Esophagus (tissue), 2 donors: ENCODE data around the gene RUVBL2. TPM values are rescaled to one million over a fixed set of nuclear protein-coding genes. Genes with fewer than 3 reads are reported as not detected.

Experiments
- H3K27ac ChIP-seq, 2 donors: one replicate each; pipeline ENCODE4 v1.5.1; 2013; ENCODE audit warnings: low read depth in 2 of 2, mild to moderate bottlenecking in 2 of 2, inconsistent platforms in 1 of 2, low read length in 1 of 2, moderate library complexity in 1 of 2
- H3K27me3 ChIP-seq, 2 donors: one replicate each; pipeline ENCODE4 v1.6.1; 2013; ENCODE audit warnings: low read length in 2 of 2, control low read depth in 1 of 2, mild to moderate bottlenecking in 1 of 2; ENCODE audit not compliant: insufficient read depth in 2 of 2, control insufficient read depth in 1 of 2
- H3K36me3 ChIP-seq, 2 donors: one replicate each; pipeline ENCODE4 v1.6.1; 2013; ENCODE audit warnings: low read length in 1 of 2; ENCODE audit not compliant: control insufficient read depth in 2 of 2, insufficient read depth in 2 of 2
- H3K4me1 ChIP-seq, 2 donors: one replicate each; pipeline ENCODE4 v1.6.1; 2013; ENCODE audit warnings: low read length in 1 of 2; ENCODE audit not compliant: control insufficient read depth in 2 of 2, insufficient read depth in 2 of 2
- H3K4me3 ChIP-seq, 2 donors: one replicate each; pipeline ENCODE4 v1.5.1; 2013; ENCODE audit warnings: low read length in 2 of 2, mild to moderate bottlenecking in 2 of 2, low read depth in 1 of 2, moderate library complexity in 1 of 2
- H3K9me3 ChIP-seq, 2 donors: one replicate each; pipeline ENCODE4 v1.6.1; 2013; ENCODE audit warnings: mild to moderate bottlenecking in 2 of 2, low read depth in 1 of 2, low read length in 1 of 2, moderate library complexity in 1 of 2; ENCODE audit not compliant: control insufficient read depth in 2 of 2, insufficient read depth in 1 of 2
- WGBS, 2 donors: extraction: QIAGEN DNeasy Blood & Tissue Kit; methylation state at CpG; one replicate each; pipeline ENCODE4 v1.1.7; 2013; 5-methylcytosine and 5-hydroxymethylcytosine counted together
- polyA plus RNA-seq, 2 donors: library from polyadenylated mRNA; stranded (reverse); fragments of 200-250 nt; gene quantifications; one replicate each; pipeline ENCODE4 v1.2.3, GENCODE V29; 2013
- donor health status: healthy with polysubstance abuse.
- donor health status: Bipolar disorder and iron deficiency.

RUVBL2 gene
- polyA plus RNA-seq, 2 donors, result 56.1 to 87.4 TPM

DNA sequence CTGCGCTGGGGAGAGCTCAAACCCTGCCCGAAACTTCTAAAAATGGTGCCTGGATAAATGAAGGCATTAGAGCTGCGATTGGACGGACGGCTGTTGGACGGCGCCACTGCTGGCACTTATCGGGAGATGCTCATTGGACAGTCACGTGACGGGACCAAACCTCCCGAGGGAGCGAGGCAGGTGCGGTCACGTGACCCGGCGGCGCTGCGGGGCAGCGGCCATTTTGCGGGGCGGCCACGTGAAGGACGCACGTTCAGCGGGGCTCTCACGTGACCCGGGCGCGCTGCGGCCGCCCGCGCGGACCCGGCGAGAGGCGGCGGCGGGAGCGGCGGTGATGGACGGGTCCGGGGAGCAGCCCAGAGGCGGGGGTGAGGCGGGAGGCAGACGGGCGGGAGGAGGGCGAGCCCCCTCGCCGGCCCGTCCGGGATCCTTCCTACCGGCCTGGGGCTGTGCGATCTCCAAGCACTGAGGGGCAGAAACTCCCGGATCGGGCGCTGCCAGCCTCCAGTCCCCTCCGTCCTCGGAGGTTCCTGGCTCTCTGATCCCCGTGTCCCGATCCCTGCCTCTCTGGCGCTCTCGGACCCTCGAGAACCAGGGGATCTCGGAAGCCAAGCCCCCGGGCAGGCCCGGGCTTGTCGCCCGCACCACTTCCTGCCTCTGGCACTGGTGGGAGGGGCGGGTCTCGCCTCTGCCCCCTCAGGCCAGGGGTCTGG, 38.9 kb upstream of the RUVBL2 start, which contains the start of gene BAX:
Gene BAX, plus strand, starts transcription at position 281 of the 713 bp plus-strand sequence. Its CDS starts 54 bp downstream, at position 335.
- no peaks in the 10 kb centered on the region for H3K27me3 ChIP-seq
- H3K27ac ChIP-seq, result peak within 1 kb of the TSS; percentile 73 to 83
- no peaks in the 10 kb centered on the region for H3K9me3 ChIP-seq
- H3K4me3 ChIP-seq, result peak within 1 kb of the TSS; percentile 79 to 92
- peaks cover 8 to 10% of the 10 kb centered on the region in 2 donors for H3K4me1 ChIP-seq
- WGBS, 2 donors, result 0% methylated on average over 38 to 71 of the region's 71 CpGs
- peaks cover 0 to 3% of the 10 kb centered on the region in 2 donors for H3K36me3 ChIP-seq

GRCh38 chr19:48955308-48955958, 38.3 kb upstream of the RUVBL2 start:
- H3K27ac ChIP-seq, result peak overlapping the region; percentile 60 to 68
- no peaks in the 10 kb centered on the region for H3K27me3 ChIP-seq
- peaks cover 0 to 3% of the 10 kb centered on the region in 2 donors for H3K36me3 ChIP-seq
- H3K4me3 ChIP-seq, result peak overlapping the region; percentile 79 to 92
- no peaks in the 10 kb centered on the region for H3K9me3 ChIP-seq
- H3K4me1 ChIP-seq, result peaks cover 8 to 10% of the 10 kb centered on the region in 2 donors
- WGBS, 2 donors, result 52 to 55% methylated on average over 16 of the region's 16 CpGs

DNA sequence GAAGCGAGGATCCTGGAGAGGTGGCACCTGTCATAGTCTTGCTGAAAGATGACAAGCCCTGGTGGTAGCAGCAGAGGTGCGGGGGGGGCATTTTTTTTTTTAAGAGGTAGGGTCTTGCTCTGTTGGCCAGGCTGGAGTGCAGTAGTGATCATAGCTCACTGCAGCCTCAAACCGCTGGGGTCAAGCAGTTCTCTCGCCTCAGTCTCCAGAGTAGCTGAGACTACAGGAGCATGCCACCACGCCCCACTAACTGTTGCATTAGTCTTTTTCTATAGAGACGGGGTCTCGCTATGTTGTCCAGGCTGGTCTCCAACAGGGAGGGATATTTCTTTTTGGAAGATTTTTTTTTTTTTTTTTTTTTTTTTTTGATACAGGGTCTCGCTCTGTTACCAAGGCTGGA, 35.7 kb upstream of the RUVBL2 start:
- Histone ChIP-seq H3K4me1 (peaks cover 11 to 19% of the 10 kb centered on the region in 2 donors), H3K4me3 (no peak overlapping the region), H3K27ac (no peak overlapping the region), H3K27me3 (no peaks in the 10 kb centered on the region), H3K9me3 (no peaks in the 10 kb centered on the region), H3K36me3 (peaks cover 0 to 3% of the 10 kb centered on the region in 2 donors)
- WGBS, 2 donors, result 97 to 99% methylated on average over 8 of the region's 8 CpGs

DNA sequence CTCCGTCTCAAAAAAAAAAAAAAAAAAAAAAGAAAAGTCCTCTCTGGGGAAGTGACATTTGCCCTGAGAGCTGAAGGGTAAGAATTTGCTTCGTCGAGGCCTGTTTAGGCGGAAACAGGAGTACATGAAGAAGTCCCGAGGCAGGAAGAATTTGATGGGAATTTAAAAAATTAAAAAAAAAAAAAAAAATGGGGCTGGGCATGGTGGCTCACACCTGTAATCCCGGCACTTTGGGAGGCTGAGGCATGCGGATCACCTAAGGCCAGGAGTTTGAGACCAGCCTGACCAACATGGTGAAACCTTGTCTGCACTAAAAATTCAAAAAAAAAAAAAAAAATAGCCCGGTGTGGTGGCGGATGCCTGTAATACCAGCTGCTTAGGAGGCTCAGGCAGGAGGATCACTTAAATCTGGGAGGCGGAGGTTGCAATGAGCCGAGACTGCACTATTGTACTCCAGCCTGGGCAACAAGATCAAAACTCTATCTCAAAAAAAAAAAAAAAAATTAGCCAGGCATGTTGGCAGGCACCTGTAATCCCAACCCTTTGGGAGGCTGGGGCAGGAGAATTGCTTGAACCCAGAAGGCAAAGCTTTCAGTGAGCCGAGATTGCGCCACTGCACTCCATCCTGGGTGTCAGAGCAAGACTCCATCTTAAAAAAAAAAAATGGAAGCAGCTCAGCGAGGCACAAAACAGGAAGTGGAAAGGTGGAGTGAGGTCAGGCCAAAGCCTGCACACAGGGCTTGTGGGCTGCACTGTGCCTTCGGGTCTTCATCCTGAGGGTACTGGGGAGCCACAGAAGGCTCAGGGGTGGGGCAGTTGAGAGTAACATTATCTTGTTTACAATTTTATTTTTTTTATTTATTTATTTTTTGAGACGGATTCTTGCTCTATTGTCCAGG, 34.1 kb upstream of the RUVBL2 start:
- 83 to 87% methylated on average over 16 of the region's 16 CpGs for WGBS, 2 donors
- Histone ChIP-seq H3K4me1 (peaks cover 11 to 30% of the 10 kb centered on the region in 2 donors), H3K27ac (no peak overlapping the region), H3K27me3 (no peaks in the 10 kb centered on the region), H3K4me3 (no peak overlapping the region), H3K9me3 (no peaks in the 10 kb centered on the region), H3K36me3 (peaks cover 0 to 3% of the 10 kb centered on the region in 2 donors)

GRCh38 chr19:48961051-48961649, 32.5 kb upstream of the RUVBL2 start:
- peak overlapping the region in 1 of 2 donors; percentile 13 for H3K27ac ChIP-seq
- H3K9me3 ChIP-seq, result no peaks in the 10 kb centered on the region
- H3K36me3 ChIP-seq, result peaks cover 0 to 1% of the 10 kb centered on the region in 2 donors
- no peak overlapping the region for H3K4me3 ChIP-seq
- H3K27me3 ChIP-seq, result no peaks in the 10 kb centered on the region
- WGBS, 2 donors, result 82% methylated on average over 18 to 19 of the region's 19 CpGs
- H3K4me1 ChIP-seq, result peaks cover 4 to 28% of the 10 kb centered on the region in 2 donors

DNA sequence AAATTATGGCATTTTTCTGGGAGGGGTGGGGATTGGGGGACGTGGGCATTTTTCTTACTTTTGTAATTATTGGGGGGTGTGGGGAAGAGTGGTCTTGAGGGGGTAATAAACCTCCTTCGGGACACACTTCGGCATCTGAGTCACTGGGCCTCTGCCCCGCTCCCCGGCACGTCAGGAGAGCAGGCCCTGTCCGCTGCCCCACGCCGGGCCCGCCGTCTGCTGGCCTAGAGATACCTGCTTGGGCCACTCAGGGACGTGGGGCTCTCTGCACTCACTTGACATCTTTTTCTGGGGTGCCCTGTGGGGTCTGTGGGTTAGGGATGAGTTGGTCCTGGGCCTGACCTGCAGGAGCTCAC, 32.0 kb upstream of the RUVBL2 start:
- Histone ChIP-seq H3K27ac (peak overlapping the region in 1 of 2 donors; percentile 76), H3K4me1 (peaks cover 4 to 28% of the 10 kb centered on the region in 2 donors), H3K36me3 (peaks cover 0 to 5% of the 10 kb centered on the region in 2 donors), H3K9me3 (no peaks in the 10 kb centered on the region), H3K27me3 (no peaks in the 10 kb centered on the region), H3K4me3 (no peak overlapping the region)
- 85% methylated on average over 12 of the region's 12 CpGs for WGBS, 2 donors

- 48 to 58% methylated on average over 22 of the region's 22 CpGs for WGBS, 2 donors
- Histone ChIP-seq H3K9me3 (no peaks in the 10 kb centered on the region), H3K4me3 (no peak overlapping the region), H3K4me1 (peaks cover 4 to 28% of the 10 kb centered on the region in 2 donors), H3K27ac (peak overlapping the region; percentile 76 to 83), H3K36me3 (peaks cover 0 to 8% of the 10 kb centered on the region in 2 donors), H3K27me3 (no peaks in the 10 kb centered on the region)
Measured at GRCh38 chr19:48962029-48962848, 31.4 kb upstream of the RUVBL2 start.

- peaks cover 4 to 28% of the 10 kb centered on the region in 2 donors for H3K4me1 ChIP-seq
- WGBS, 2 donors, result 60% methylated on average over 6 to 7 of the region's 7 CpGs
- H3K36me3 ChIP-seq, result peaks cover 0 to 8% of the 10 kb centered on the region in 2 donors
- H3K4me3 ChIP-seq, result no peak overlapping the region
- H3K27me3 ChIP-seq, result no peaks in the 10 kb centered on the region
- H3K9me3 ChIP-seq, result no peaks in the 10 kb centered on the region
- H3K27ac ChIP-seq, result peak overlapping the region; percentile 83 to 93
Measured at GRCh38 chr19:48962849-48963165, 30.9 kb upstream of the RUVBL2 start.
